NCI-H1105 (cell line): ENCODE measurements around the gene PELI3.
"Not testable (repeated sequence)": the region's sequence is repeated elsewhere in the genome, so short reads cannot be mapped to it uniquely, and the experiment has no call there.

ENCODE experiments used
- DNase-seq: peaks from one replicate; lab custom pipeline; 2025; lab: John Stamatoyannopoulos, UW

The PELI3 gene

GRCh38 chr11:66466225-66467033, at the start of gene PELI3:
TSS of gene PELI3 (plus strand) at chr11:66466905. CDS start at chr11:66468129, 1,224 bp downstream.
- DNase-seq = peak; percentile 79

- DNase-seq = no peak
Observed at GRCh38 chr11:66417000-66417399, 49.7 kb upstream of the PELI3 start.

- DNase-seq = peak; percentile 41
Observed at GRCh38 chr11:66418168-66418985, 48.3 kb upstream of the PELI3 start.

- DNase-seq = no peak
Observed at GRCh38 chr11:66418986-66419308, 47.8 kb upstream of the PELI3 start.

- DNase-seq = peak; percentile 54
Observed at GRCh38 chr11:66419825-66420224, 46.9 kb upstream of the PELI3 start.

GRCh38 chr11:66420671-66421476, 45.8 kb upstream of the PELI3 start, which contains the start of gene NPAS4:
TSS of gene NPAS4 (plus strand) at chr11:66421035. CDS start at chr11:66421180, 145 bp downstream.
- peak; percentile 90 for DNase-seq

- peak; percentile 11 for DNase-seq
Observed at GRCh38 chr11:66421492-66422205, 45.1 kb upstream of the PELI3 start.

GRCh38 chr11:66426314-66426713, 40.4 kb upstream of the PELI3 start:
- DNase-seq = no peak

- DNase-seq = no peak
Observed at GRCh38 chr11:66428933-66429332, 37.8 kb upstream of the PELI3 start.

- DNase-seq = peak; percentile 71
Observed at GRCh38 chr11:66429983-66430602, 36.6 kb upstream of the PELI3 start.

- not testable (repeated sequence) for DNase-seq
Observed at GRCh38 chr11:66431287-66431686, 35.4 kb upstream of the PELI3 start.

GRCh38 chr11:66431871-66432329, 34.8 kb upstream of the PELI3 start:
- DNase-seq = not testable (repeated sequence)

- no peak for DNase-seq
Observed at GRCh38 chr11:66432597-66432996, 34.1 kb upstream of the PELI3 start.

GRCh38 chr11:66437979-66438503, 28.7 kb upstream of the PELI3 start:
- DNase-seq = no peak

GRCh38 chr11:66438504-66439466, 27.9 kb upstream of the PELI3 start, which contains the start of gene MRPL11:
TSS of gene MRPL11 (minus strand) at chr11:66438848. CDS start at chr11:66438754, 94 bp downstream.
- peak; percentile 93 for DNase-seq

- DNase-seq = not testable (repeated sequence)
Observed at GRCh38 chr11:66440101-66440939, 26.4 kb upstream of the PELI3 start.

GRCh38 chr11:66440940-66441282, 25.8 kb upstream of the PELI3 start:
- DNase-seq = not testable (repeated sequence)

- DNase-seq = no peak
Observed at GRCh38 chr11:66443602-66444001, 23.1 kb upstream of the PELI3 start.

- no peak for DNase-seq
Observed at GRCh38 chr11:66447012-66447411, 19.7 kb upstream of the PELI3 start.
